ENCODE measurements around the gene STARD3.
"Not testable (repeated sequence)": the region's sequence is repeated elsewhere in the genome, so short reads cannot be mapped to it uniquely, and the experiment has no call there.

STARD3 gene

DNA sequence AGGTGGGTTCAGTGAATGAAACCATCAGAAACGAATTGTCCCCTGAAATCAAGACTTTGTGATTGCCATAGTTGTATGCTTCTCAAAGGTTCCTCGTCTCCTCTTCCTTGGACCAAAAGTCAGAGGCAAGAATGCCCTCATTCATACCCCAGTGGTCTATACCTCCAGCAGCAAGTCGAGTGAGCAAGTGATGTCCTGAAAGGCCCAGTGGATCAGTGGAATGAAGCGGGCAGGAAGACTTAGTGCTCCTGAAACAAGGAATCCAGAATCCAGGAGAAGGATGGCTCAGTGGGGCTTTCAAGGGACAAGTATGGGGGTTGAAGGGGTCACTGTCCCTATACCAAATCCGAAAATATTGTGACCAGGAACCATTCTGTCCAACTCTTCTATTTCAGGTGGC, 57.6 kb downstream of the STARD3 start:
- Histone ChIP-seq H3K36me3 (ENCODE audit: control insufficient read depth, insufficient read depth, low read length) (no peaks in the 10 kb centered on the region), H3K27ac (no peak overlapping the region), H3K4me1 (no peaks in the 10 kb centered on the region), H3K4me3 (ENCODE audit: low read depth, low read length) (no peak overlapping the region), H3K9ac (no peak overlapping the region), H3K27me3 (ENCODE audit: control insufficient read depth, insufficient read depth, low read length) (no peaks in the 10 kb centered on the region), H3K4me2 (ENCODE audit: low read length) (no peak overlapping the region), H3K79me2 (no peaks in the 10 kb centered on the region), H2AFZ (no peak overlapping the region), H3K9me3 (ENCODE audit: control insufficient read depth, low read length) (no peaks in the 10 kb centered on the region)
- no peak for TF ChIP-seq CTCF (IDR thresholded peaks at IDR 0.05)

DNA sequence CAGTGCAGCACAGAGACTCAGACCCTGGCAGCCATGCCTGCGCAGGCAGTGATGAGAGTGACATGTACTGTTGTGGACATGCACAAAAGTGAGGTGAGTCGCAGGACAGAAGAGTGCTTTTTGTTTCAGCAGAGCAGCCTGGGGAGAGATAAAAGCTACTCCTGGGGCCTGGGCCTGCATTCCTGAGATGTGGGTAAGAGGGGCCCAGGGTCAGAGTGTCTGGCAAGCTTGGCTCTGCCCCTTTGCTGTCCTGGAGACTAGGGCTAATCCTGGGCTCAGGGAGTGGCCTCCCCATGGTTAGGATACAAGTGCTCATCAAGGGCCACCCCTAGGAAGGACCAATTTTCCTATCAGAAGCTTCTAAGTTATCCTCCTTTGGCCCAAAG, 58.1 kb downstream of the STARD3 start:
- H3K27ac ChIP-seq: no peak overlapping the region
- no peak overlapping the region for H3K9ac ChIP-seq
- H3K36me3 ChIP-seq (ENCODE audit: control insufficient read depth, insufficient read depth, low read length): no peaks in the 10 kb centered on the region
- H3K9me3 ChIP-seq (ENCODE audit: control insufficient read depth, low read length): no peaks in the 10 kb centered on the region
- no peaks in the 10 kb centered on the region for H3K27me3 ChIP-seq (ENCODE audit: control insufficient read depth, insufficient read depth, low read length)
- no peak overlapping the region for H3K4me2 ChIP-seq (ENCODE audit: low read length)
- no peaks in the 10 kb centered on the region for H3K79me2 ChIP-seq
- no peak for TF ChIP-seq CTCF (IDR thresholded peaks at IDR 0.05)
- no peak overlapping the region for H3K4me3 ChIP-seq (ENCODE audit: low read depth, low read length)
- H3K4me1 ChIP-seq: no peaks in the 10 kb centered on the region
- H2AFZ ChIP-seq: no peak overlapping the region

DNA sequence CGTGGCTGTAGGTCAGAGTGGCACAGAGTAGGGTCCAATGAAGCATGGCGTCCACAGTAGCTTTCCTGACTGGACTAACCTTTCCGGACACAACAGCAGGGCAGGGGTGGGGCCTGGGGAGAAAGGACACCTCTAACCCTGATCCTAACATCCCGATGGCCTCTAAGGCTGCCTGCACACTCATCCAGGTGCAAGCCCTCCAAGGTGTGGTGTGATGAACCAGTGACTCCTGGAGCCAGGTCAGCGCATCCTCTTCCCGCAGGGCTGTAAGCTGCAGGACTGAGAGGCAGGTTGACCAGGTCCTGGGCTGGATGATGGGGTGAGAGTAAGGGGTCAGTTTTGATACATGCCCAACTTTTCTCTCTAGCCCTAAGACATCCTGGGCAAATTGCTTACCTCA, 59.8 kb downstream of the STARD3 start:
- H3K9ac ChIP-seq: no peak overlapping the region
- peaks cover 7% of the 10 kb centered on the region for H3K4me1 ChIP-seq
- H3K4me3 ChIP-seq (ENCODE audit: low read depth, low read length): no peak overlapping the region
- no peaks in the 10 kb centered on the region for H3K36me3 ChIP-seq (ENCODE audit: control insufficient read depth, insufficient read depth, low read length)
- H3K27ac ChIP-seq: no peak overlapping the region
- no peaks in the 10 kb centered on the region for H3K9me3 ChIP-seq (ENCODE audit: control insufficient read depth, low read length)
- H2AFZ ChIP-seq: no peak overlapping the region
- no peak for TF ChIP-seq CTCF (IDR thresholded peaks at IDR 0.05)
- no peaks in the 10 kb centered on the region for H3K79me2 ChIP-seq
- H3K4me2 ChIP-seq (ENCODE audit: low read length): no peak overlapping the region
- no peaks in the 10 kb centered on the region for H3K27me3 ChIP-seq (ENCODE audit: control insufficient read depth, insufficient read depth, low read length)

DNA sequence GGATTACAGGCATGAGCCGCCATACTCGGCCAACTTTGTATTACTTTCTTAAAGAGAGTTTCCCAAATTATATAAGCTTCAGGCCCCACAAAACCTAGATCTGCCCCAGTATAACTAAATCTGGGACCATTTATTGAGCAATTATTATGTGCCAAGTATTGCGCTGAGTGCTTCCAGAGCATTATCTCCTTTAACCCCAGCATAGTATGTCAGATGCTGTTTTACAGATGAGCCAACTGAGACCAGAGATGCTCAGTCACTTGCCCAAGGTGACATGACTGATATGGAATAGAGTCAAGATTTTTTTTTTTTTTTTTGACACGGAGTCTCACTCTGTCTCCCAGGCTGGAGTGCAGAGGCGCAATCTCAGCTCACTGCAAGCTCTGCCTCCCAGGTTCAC, 61.0 kb downstream of the STARD3 start:
- H3K4me3 ChIP-seq (ENCODE audit: low read depth, low read length): no peak overlapping the region
- H3K4me2 ChIP-seq (ENCODE audit: low read length): no peak overlapping the region
- H3K27ac ChIP-seq: no peak overlapping the region
- H3K4me1 ChIP-seq: peaks cover 12% of the 10 kb centered on the region
- H3K36me3 ChIP-seq (ENCODE audit: control insufficient read depth, insufficient read depth, low read length): no peaks in the 10 kb centered on the region
- H3K9ac ChIP-seq: no peak overlapping the region
- no peaks in the 10 kb centered on the region for H3K9me3 ChIP-seq (ENCODE audit: control insufficient read depth, low read length)
- H3K79me2 ChIP-seq: no peaks in the 10 kb centered on the region
- no peaks in the 10 kb centered on the region for H3K27me3 ChIP-seq (ENCODE audit: control insufficient read depth, insufficient read depth, low read length)
- H2AFZ ChIP-seq: no peak overlapping the region
- TF ChIP-seq CTCF (IDR thresholded peaks at IDR 0.05): no peak

- H3K4me2 ChIP-seq (ENCODE audit: low read length): peak overlapping the region; percentile 85
- peak overlapping the region; percentile 81 for H2AFZ ChIP-seq
- not testable (repeated sequence) for H3K9ac ChIP-seq; H3K27me3 ChIP-seq (ENCODE audit: control insufficient read depth, insufficient read depth, low read length); H3K79me2 ChIP-seq; H3K36me3 ChIP-seq (ENCODE audit: control insufficient read depth, insufficient read depth, low read length); H3K9me3 ChIP-seq (ENCODE audit: control insufficient read depth, low read length)
- H3K4me1 ChIP-seq: peaks cover 12% of the 10 kb centered on the region
- peak overlapping the region; percentile 81 for H3K4me3 ChIP-seq (ENCODE audit: low read depth, low read length)
- peak overlapping the region; percentile 50 for H3K27ac ChIP-seq
Observed at GRCh38 chr17:39699157-39699817, 62.3 kb downstream of the STARD3 start.
